ENCODE results near the gene AMH. TPM values are rescaled to one million over a fixed set of nuclear protein-coding genes. Genes with fewer than 3 reads are reported as not detected.

AMH gene
- total and polyA plus RNA-seq, 2 of the 13 experiments (the other 11 are each of a cell fraction or from before 2014, with no cell fraction given): 0.03 to 0.18 TPM

DNA sequence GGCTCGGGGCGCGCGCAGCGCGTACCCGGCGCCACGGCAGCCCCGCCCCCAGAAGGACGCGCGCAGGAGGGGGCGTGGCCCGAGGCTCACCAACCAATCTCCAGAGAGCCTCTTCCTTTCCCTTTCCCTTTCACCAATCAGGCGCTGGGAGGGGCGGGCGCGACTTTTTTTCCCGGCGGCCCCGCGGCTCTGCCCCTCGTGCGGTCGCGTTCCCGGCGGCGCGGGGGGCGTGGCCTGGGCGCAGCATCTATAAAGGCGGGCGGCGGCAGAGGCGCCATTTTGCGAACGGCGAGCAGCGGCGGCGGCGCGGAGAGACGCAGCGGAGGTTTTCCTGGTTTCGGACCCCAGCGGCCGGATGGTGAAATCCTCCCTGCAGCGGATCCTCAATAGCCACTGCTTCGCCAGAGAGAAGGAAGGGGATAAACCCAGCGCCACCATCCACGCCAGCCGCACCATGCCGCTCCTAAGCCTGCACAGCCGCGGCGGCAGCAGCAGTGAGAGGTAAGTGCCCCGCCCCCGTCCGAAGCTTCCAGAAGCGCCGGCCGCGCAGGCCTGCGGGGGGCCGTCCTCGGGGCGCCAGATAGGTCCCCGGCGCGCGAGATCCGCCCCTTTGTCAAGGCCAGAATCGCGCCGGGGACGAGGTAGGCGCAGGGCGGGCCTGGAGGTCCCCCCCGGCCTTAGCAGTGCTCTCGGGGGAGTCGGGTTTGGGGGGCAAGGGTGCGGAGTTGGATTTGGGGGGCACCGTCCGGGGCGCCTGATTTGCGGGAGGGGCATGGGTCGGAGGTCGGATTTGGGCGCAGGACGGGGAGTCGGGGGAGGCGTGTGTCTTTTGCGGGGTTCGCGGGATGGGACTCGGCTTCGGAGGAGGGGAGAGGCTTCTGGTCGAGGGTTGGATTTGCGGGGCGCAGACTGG is 20.4 kb downstream of the AMH start:
- WGBS (ENCODE audit: low lambda C conversion rate): under 1% methylated on average over 27 of the region's 103 CpGs
- Histone ChIP-seq H3K36me3 (replicated peaks in 1 of 2; ENCODE audit: control insufficient read depth in 1 of 2, insufficient read depth in 2 of 2, low read length in 2 of 2) (peaks cover 4 to 17% of the 10 kb centered on the region in 2 experiments; a peak in 4 of 5 replicates), H3K79me2 (ENCODE audit: insufficient read depth, low read length) (peaks cover 39% of the 10 kb centered on the region), H3K4me3 (replicated peaks in 1 of 3; ENCODE audit: insufficient read depth in 1 of 3, low read depth in 2 of 3, low read length in 3 of 3) (peak overlapping the region; percentile 93 to 99 (median 96)), H3K9me3 (ENCODE audit: low read length) (no peaks in the 10 kb centered on the region), H4K20me1 (ENCODE audit: insufficient read depth, low read length) (peaks cover 48% of the 10 kb centered on the region), H3K9ac (ENCODE audit: insufficient read depth, low read depth, low read length) (peak overlapping the region; percentile 96), H3K27ac (ENCODE audit: extremely low read length, insufficient read depth, low read length) (peak overlapping the region; percentile 87), H3K27me3 (ENCODE audit: control insufficient read depth in 1 of 2, insufficient read depth in 2 of 2, low read length in 2 of 2) (no peaks in the 10 kb centered on the region; a peak in 1 of 5 replicates), H3K4me2 (ENCODE audit: low read depth, low read length) (peak overlapping the region; percentile 85; the same call in 1 of the 2 replicates), H3K4me1 (ENCODE audit: insufficient read depth, low read length) (peaks cover 66% of the 10 kb centered on the region), H2AFZ (ENCODE audit: low read length) (no peak overlapping the region)
- CTCF ChIA-PET (ENCODE audit: low intra/inter-chr PET ratio, low total read pairs): no interaction called here
- in situ Hi-C loops (cut with HindIII; ENCODE audit: extremely low pct_ligation_motif_present, low pct_unique_long_range_greater_than_20kb): no loop called here
- DNase-seq (ENCODE audit: low spot score) (peak; percentile 91), ATAC-seq (peak; percentile 37), FAIRE-seq (peak; percentile 59)
- intact Hi-C loops (cut with micrococcal nuclease; ENCODE audit: unreplicated experiment): loop anchor here (5.0 kb wide), 1 partner anchor 32 kb away; the partner anchor contains the start of genes PLEKHJ1 and SF3A2
- POLR2A ChIA-PET: interaction anchor here (2.7 kb wide), 1 partner anchor 10 kb away, joined by 10 read pairs; no protein-coding TSS in a partner anchor
- BruUV-seq (replicated peaks): TSS peak; percentile 67
- no peak for TF ChIP-seq ZZZ3 (CRISPR knock-in tag; IDR thresholded peaks at IDR 0.05; ENCODE audit: borderline replicate concordance)
- no peak for TF ChIP-seq ZNF142 (CRISPR knock-in tag; IDR thresholded peaks at IDR 0.05)
- no peak; the same call in 1 of the 2 replicates for TF ChIP-seq ZNF768 (CRISPR knock-in tag; IDR thresholded peaks at IDR 0.05)
- TF ChIP-seq EED (CRISPR knock-in tag; IDR thresholded peaks at IDR 0.05): no peak
- TF ChIP-seq NBN (conservative IDR thresholded peaks at IDR 0.05): no peak
- no peak for TF ChIP-seq HNRNPH1 (optimal IDR thresholded peaks at IDR 0.05; ENCODE audit: low read depth, low read length)
- 0 out of 2 replicates have a peak, but pooled peaks have one; percentile 27 for TF ChIP-seq NCOA2 (CRISPR knock-in tag; IDR thresholded peaks at IDR 0.05)
- TF ChIP-seq, protein P1, sequence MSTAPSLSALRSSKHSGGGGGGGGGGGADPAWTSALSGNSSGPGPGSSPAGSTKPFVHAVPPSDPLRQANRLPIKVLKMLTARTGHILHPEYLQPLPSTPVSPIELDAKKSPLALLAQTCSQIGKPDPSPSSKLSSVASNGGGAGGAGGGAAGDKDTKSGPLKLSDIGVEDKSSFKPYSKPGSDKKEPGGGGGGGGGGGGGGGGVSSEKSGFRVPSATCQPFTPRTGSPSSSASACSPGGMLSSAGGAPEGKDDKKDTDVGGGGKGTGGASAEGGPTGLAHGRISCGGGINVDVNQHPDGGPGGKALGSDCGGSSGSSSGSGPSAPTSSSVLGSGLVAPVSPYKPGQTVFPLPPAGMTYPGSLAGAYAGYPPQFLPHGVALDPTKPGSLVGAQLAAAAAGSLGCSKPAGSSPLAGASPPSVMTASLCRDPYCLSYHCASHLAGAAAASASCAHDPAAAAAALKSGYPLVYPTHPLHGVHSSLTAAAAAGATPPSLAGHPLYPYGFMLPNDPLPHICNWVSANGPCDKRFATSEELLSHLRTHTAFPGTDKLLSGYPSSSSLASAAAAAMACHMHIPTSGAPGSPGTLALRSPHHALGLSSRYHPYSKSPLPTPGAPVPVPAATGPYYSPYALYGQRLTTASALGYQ (CRISPR knock-in tag; IDR thresholded peaks at IDR 0.05): 0 out of 2 replicates have a peak, but pooled peaks have one; percentile 9
- TF ChIP-seq ZNF264 (CRISPR knock-in tag; IDR thresholded peaks at IDR 0.05): no peak
- peak; percentile 79; the same call in 1 of the 2 replicates for TF ChIP-seq ZNF788 (CRISPR knock-in tag; IDR thresholded peaks at IDR 0.05; ENCODE audit: borderline replicate concordance)
- no peak for TF ChIP-seq ZNF577 (CRISPR knock-in tag; IDR thresholded peaks at IDR 0.05; ENCODE audit: borderline replicate concordance, low read depth)
- TF ChIP-seq, protein P2, sequence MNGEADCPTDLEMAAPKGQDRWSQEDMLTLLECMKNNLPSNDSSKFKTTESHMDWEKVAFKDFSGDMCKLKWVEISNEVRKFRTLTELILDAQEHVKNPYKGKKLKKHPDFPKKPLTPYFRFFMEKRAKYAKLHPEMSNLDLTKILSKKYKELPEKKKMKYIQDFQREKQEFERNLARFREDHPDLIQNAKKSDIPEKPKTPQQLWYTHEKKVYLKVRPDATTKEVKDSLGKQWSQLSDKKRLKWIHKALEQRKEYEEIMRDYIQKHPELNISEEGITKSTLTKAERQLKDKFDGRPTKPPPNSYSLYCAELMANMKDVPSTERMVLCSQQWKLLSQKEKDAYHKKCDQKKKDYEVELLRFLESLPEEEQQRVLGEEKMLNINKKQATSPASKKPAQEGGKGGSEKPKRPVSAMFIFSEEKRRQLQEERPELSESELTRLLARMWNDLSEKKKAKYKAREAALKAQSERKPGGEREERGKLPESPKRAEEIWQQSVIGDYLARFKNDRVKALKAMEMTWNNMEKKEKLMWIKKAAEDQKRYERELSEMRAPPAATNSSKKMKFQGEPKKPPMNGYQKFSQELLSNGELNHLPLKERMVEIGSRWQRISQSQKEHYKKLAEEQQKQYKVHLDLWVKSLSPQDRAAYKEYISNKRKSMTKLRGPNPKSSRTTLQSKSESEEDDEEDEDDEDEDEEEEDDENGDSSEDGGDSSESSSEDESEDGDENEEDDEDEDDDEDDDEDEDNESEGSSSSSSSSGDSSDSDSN (CRISPR knock-in tag; IDR thresholded peaks at IDR 0.05): peak; percentile 51

Measured in HepG2 (cell line).